ENCODE data around the gene JPH3.

DNA sequence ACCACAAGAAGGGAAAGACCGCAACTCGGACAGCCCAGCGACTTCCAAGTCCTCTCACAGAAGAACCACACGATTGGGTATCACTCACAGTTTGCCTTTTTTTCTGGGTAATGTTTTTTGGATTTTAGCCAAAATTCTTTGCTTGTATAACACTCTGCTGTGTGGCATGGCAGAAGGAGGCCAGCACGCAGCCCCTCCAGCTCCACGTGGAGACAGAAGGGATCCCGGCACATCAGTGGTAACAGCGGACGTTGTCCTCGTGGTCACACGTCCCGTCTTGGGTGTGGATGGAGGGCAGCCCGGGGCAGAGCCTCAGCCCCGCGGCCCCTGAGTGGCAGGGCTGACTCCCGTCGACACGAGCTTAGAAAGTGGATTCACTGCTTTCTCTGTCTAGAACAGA, 94.4 kb downstream of the JPH3 start:
- no peak for TF ChIP-seq ARID4B (CRISPR knock-in tag; IDR thresholded peaks at IDR 0.05; ENCODE audit: borderline replicate concordance)
- TF ChIP-seq SMAD3 (CRISPR knock-in tag; IDR thresholded peaks at IDR 0.05; ENCODE audit: borderline replicate concordance), result no peak
- TF ChIP-seq, protein P1, sequence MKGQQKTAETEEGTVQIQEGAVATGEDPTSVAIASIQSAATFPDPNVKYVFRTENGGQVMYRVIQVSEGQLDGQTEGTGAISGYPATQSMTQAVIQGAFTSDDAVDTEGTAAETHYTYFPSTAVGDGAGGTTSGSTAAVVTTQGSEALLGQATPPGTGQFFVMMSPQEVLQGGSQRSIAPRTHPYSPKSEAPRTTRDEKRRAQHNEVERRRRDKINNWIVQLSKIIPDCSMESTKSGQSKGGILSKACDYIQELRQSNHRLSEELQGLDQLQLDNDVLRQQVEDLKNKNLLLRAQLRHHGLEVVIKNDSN (CRISPR knock-in tag; IDR thresholded peaks at IDR 0.05), result no peak
- no peak for TF ChIP-seq ZNF423 (CRISPR knock-in tag; IDR thresholded peaks at IDR 0.05)
- TF ChIP-seq CTCF (IDR thresholded peaks at IDR 0.05), result no peak
- TF ChIP-seq, protein P2, sequence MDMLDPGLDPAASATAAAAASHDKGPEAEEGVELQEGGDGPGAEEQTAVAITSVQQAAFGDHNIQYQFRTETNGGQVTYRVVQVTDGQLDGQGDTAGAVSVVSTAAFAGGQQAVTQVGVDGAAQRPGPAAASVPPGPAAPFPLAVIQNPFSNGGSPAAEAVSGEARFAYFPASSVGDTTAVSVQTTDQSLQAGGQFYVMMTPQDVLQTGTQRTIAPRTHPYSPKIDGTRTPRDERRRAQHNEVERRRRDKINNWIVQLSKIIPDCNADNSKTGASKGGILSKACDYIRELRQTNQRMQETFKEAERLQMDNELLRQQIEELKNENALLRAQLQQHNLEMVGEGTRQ (CRISPR knock-in tag; IDR thresholded peaks at IDR 0.05), result no peak
- TF ChIP-seq CREB1 (CRISPR knock-in tag; IDR thresholded peaks at IDR 0.05), result no peak
- TF ChIP-seq ZNF138 (CRISPR knock-in tag; conservative IDR thresholded peaks at IDR 0.05), result no peak
- TF ChIP-seq, protein P3, sequence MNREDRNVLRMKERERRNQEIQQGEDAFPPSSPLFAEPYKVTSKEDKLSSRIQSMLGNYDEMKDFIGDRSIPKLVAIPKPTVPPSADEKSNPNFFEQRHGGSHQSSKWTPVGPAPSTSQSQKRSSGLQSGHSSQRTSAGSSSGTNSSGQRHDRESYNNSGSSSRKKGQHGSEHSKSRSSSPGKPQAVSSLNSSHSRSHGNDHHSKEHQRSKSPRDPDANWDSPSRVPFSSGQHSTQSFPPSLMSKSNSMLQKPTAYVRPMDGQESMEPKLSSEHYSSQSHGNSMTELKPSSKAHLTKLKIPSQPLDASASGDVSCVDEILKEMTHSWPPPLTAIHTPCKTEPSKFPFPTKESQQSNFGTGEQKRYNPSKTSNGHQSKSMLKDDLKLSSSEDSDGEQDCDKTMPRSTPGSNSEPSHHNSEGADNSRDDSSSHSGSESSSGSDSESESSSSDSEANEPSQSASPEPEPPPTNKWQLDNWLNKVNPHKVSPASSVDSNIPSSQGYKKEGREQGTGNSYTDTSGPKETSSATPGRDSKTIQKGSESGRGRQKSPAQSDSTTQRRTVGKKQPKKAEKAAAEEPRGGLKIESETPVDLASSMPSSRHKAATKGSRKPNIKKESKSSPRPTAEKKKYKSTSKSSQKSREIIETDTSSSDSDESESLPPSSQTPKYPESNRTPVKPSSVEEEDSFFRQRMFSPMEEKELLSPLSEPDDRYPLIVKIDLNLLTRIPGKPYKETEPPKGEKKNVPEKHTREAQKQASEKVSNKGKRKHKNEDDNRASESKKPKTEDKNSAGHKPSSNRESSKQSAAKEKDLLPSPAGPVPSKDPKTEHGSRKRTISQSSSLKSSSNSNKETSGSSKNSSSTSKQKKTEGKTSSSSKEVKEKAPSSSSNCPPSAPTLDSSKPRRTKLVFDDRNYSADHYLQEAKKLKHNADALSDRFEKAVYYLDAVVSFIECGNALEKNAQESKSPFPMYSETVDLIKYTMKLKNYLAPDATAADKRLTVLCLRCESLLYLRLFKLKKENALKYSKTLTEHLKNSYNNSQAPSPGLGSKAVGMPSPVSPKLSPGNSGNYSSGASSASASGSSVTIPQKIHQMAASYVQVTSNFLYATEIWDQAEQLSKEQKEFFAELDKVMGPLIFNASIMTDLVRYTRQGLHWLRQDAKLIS (CRISPR knock-in tag; IDR thresholded peaks at IDR 0.05; ENCODE audit: borderline replicate concordance), result no peak
- no peak for TF ChIP-seq ZNF121 (CRISPR knock-in tag; IDR thresholded peaks at IDR 0.05)
- TF ChIP-seq, protein P4, sequence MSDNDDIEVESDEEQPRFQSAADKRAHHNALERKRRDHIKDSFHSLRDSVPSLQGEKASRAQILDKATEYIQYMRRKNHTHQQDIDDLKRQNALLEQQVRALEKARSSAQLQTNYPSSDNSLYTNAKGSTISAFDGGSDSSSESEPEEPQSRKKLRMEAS (CRISPR knock-in tag; IDR thresholded peaks at IDR 0.05), result no peak
